Stimulated activated CD4-positive, alpha-beta T cell treated with anti-CD3 and anti-CD28 coated beads, Interleukin-15, amount 100 ng/mL, for 1 hour (primary cell): ENCODE data around the gene CRELD2.

Source experiments
- DNase-seq, 2 donors: peaks; one replicate each; pipeline ENCODE4 v3.0.0-alpha.2; 2020; ENCODE audit warnings: low read depth in 1 of 2, low spot score in 1 of 2

The CRELD2 gene

DNA sequence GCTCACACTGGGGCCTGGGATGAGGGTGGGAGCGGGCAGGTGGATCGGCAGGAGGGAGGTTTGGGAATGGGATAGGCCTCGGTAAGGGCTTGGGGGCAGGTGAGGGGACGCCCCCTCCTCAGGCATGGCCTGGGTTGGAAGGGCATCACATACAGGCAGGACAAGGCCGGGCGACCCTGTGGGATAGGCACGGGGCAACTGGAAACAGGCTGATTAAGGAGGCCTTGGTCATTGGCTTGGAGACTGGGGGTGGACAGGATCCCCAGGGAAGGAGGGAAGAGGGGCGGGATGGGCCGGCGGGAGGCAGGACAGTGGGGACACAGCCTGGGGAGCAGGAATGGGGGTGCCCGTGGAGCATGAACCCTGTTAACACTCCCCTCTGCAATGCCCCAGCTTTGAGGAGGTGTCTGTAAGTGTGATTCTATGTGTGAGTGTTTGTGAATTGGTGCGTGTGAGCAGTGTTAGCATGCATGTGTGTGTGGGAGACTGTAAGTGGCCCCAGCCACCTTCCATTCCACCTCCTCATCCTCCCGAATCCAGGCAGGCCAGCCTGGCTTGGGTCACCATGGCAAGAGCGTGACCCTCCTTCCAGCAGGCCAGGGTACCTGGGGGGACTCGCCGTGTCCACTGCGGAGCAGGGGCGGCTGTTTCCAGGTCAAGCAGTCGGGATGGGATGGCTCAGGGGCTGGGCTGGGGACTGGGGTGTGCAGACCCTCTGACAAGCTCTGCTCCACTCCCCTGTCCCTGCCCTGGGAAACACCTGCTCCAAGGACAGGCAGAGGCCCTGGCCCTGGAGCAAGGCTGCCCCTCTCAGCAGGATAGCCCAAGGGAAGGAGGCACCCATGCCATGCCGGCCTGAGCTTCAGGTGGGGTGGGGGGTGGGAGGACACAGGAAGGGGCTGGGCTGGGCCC is 38.7 kb downstream of the CRELD2 start:
- DNase-seq: no peak

DNA sequence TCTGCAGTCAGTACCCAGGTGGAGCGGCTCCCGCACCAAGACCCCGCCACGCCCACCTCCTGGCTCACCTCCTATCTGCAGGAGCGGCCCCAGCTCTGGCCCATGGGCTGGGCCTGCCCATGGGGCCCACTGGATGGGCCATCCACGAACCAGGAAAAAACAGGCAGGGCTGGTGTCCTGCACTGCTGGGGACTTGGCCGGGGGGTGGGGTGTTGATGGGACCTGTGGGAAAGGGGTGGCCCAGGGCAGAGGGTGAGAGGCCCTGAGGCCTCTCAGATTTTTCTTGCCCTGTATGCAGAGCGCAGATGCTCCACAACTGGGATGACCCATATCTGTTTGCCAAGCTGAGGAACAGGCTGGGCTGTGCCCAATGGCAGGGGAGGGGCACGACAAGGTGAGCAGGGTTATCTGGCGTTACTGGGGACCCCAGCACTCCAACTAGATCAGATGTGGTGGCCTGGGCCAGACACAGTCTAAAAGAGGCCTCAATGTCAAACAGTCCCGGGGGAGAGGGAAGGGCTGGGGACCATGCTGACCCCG is 39.5 kb downstream of the CRELD2 start:
- no peak for DNase-seq

DNA sequence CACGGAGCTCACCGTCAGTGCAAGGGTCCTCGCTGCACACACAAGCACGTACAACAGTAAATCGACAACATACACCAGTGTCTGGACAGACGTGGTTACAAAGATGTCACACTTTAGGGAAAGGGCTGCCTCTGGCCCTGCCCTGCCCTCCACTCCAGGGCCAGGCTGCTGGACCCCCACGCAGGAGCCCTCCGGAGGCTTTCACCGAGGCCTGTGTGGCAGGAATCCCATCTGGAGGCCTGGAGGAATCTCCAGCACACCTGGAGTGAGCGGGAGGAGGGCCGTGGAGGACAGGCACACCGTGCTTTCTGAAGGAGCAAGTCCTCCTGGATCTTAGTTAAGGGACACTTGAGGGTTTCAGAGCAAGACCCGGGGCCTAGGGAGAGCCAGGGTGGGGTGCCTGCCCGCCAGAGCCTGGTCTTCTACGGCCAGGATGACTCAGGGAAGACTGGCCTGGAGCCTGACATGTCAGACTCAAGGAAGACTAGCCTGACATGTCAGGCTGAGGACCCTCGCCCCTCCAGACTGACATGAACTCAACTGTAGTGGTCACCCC is 40.0 kb downstream of the CRELD2 start:
- no peak for DNase-seq

DNA sequence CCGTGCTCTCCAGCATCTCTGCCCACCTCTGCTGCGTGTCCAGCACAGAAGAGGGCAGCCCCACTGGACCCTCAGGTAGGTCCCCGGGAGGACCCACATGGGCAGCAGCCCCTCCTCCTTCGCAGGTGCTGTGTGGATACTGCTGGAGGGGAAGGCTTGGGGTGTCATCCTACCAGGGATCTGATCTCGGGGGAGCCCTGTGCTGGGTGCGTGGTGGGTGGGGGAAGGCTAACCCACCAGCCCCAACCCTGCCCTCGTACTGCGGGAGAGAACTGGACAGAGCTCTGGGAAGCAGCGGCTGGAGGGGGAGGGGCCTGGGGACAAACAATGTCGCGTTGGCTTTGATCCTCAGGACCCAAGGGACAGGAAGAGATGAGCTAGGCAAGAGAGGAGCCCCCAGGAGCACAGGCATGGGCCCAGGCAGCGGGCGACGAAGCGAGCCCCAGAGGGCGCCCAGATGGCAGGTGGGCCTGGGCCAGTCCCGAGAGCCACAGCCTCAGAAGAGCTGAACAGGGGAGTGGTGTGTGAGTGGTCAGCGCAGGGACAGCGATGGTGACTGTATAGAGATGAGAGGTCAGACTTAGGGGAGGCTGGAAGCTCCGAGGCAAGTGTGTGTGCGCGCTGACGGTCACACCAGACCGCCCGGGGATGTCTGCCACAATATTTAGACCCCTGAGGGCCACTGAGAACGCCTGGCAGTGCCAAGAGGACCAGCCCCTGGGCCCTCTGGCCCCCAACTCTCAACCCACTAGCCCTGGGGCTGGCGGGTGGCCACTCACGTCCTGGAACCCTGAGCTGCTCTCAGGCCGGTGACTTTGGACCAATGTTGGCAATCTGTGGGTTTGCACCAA is 40.7 kb downstream of the CRELD2 start:
- no peak for DNase-seq

DNA sequence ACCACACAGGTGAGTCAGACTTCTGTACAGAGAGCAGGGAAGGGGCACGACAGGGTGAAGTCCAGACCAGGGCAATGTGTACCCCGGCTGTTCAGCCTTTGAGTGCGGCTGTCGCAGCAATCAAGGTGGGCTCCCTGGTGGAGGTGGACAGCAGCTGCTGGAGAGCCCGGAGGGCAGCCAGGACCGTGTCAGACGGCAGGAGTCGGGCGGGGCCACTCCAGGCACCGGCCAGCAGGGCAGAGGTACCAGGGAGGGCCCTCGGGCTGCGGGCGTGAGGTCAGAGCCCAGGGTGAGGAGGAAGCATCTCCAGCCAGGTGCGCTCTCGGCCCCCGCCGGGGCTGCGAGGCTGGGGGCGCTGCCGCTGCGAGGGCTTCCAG is 41.3 kb downstream of the CRELD2 start:
- peak in 1 of 2 donors; percentile 36 for DNase-seq

DNA sequence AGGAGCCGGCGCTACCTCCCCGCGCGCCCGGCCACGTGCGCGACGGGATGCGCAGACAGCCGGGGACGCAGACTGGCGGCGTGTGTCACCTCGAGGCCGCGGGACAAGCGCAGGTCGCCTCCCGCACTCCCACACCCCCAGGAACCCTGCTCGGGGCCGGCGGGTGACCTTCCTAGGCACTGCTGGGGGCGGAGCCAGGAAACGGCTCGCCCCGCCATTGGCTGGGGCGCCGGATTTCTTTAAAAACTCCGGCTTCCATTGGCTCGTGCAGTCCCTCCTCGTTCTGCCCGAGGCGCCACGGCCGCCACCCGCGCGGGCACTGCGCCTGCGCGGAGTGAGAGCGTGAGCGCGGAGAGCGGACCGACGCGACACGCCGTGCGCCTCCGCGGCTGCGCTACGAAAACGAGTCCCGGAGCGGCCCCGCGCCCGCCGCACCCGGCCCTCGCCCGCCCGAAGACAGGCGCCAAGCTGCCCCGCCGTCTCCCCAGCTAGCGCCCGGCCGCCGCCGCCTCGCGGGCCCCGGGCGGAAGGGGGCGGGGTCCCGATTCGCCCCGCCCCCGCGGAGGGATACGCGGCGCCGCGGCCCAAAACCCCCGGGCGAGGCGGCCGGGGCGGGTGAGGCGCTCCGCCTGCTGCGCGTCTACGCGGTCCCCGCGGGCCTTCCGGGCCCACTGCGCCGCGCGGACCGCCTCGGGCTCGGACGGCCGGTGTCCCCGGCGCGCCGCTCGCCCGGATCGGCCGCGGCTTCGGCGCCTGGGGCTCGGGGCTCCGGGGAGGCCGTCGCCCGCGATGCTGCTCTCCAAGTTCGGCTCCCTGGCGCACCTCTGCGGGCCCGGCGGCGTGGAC is 41.9 kb downstream of the CRELD2 start, which contains the start of gene PIM3:
Gene PIM3, plus strand, starts transcription at position 614 of the 846 bp plus-strand sequence. Its CDS starts 176 bp downstream, at position 790.
- peak; percentile 84 to 86 for DNase-seq

DNA sequence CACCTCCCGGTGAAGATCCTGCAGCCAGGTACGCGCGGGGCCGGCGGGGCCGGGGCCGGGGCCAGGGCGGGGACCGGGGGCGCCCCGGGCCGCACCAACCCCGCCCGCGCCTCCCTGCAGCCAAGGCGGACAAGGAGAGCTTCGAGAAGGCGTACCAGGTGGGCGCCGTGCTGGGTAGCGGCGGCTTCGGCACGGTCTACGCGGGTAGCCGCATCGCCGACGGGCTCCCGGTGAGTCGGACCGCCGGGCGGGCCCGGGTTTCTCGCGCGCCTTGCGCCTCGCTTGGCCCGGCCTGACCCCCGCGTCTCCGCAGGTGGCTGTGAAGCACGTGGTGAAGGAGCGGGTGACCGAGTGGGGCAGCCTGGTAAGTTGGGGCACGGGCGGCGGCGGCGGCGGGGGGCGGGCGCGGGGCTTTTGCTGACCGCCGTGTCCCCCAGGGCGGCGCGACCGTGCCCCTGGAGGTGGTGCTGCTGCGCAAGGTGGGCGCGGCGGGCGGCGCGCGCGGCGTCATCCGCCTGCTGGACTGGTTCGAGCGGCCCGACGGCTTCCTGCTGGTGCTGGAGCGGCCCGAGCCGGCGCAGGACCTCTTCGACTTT is 42.7 kb downstream of the CRELD2 start:
- DNase-seq: no peak

DNA sequence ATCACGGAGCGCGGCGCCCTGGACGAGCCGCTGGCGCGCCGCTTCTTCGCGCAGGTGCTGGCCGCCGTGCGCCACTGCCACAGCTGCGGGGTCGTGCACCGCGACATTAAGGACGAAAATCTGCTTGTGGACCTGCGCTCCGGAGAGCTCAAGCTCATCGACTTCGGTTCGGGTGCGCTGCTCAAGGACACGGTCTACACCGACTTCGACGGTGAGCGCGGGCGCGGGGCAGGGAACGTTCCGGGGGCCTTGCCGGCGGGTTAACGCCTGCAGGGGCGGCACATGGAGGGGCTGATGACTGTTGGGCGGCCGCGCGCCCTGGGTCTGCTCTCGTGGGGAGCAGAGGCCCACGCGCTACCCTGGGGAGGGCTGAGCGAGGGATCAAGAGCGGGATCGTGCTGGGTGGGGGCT is 43.2 kb downstream of the CRELD2 start:
- no peak for DNase-seq

DNA sequence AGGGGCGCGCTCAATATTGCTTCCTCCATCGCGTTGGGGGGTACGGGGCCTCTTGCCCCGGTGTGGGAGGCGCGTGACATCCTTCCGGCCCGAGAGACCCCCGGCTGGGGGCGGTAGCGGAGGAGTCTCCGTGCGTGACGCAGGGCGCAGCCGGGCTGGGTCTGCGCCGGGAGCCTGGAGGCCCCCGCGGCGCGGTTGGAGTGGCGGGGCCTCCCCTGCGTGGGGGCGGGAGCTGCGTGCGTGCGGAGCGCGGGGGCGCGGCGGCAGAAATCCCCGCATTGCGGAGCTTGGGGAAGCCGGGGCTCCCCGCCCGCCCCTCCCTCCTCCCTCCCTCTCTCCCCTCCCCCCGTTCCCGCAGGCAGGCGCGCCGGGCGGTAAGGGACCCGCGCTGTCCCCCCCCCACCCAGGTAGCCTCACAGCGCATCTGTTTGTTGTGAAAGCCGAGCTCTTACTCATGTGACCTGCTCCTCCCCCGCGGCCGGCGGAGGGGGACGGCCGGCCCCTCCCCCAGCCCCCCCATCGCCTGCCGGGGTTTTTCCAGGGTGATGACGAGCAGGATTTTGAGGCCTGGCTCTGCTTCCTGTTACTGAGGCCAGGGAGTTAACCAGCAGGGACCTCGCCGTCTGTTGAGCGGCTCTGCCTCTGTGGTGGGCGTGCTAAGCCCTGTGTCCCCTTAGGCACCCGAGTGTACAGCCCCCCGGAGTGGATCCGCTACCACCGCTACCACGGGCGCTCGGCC is 43.7 kb downstream of the CRELD2 start:
- peak; percentile 65 to 87 for DNase-seq

DNA sequence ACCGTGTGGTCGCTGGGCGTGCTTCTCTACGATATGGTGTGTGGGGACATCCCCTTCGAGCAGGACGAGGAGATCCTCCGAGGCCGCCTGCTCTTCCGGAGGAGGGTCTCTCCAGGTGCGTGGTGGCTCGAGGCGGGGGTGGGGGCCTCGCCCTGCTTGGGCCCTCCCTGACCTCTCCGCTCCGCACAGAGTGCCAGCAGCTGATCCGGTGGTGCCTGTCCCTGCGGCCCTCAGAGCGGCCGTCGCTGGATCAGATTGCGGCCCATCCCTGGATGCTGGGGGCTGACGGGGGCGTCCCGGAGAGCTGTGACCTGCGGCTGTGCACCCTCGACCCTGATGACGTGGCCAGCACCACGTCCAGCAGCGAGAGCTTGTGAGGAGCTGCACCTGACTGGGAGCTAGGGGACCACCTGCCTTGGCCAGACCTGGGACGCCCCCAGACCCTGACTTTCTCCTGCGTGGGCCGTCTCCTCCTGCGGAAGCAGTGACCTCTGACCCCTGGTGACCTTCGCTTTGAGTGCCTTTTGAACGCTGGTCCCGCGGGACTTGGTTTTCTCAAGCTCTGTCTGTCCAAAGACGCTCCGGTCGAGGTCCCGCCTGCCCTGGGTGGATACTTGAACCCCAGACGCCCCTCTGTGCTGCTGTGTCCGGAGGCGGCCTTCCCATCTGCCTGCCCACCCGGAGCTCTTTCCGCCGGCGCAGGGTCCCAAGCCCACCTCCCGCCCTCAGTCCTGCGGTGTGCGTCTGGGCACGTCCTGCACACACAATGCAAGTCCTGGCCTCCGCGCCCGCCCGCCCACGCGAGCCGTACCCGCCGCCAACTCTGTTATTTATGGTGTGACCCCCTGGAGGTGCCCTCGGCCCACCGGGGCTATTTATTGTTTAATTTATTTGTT is 44.6 kb downstream of the CRELD2 start:
- DNase-seq: peak in 1 of 2 donors; percentile 1

DNA sequence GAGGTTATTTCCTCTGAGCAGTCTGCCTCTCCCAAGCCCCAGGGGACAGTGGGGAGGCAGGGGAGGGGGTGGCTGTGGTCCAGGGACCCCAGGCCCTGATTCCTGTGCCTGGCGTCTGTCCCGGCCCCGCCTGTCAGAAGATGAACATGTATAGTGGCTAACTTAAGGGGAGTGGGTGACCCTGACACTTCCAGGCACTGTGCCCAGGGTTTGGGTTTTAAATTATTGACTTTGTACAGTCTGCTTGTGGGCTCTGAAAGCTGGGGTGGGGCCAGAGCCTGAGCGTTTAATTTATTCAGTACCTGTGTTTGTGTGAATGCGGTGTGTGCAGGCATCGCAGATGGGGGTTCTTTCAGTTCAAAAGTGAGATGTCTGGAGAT is 45.2 kb downstream of the CRELD2 start:
- DNase-seq: peak in 1 of 2 donors; percentile 1

DNA sequence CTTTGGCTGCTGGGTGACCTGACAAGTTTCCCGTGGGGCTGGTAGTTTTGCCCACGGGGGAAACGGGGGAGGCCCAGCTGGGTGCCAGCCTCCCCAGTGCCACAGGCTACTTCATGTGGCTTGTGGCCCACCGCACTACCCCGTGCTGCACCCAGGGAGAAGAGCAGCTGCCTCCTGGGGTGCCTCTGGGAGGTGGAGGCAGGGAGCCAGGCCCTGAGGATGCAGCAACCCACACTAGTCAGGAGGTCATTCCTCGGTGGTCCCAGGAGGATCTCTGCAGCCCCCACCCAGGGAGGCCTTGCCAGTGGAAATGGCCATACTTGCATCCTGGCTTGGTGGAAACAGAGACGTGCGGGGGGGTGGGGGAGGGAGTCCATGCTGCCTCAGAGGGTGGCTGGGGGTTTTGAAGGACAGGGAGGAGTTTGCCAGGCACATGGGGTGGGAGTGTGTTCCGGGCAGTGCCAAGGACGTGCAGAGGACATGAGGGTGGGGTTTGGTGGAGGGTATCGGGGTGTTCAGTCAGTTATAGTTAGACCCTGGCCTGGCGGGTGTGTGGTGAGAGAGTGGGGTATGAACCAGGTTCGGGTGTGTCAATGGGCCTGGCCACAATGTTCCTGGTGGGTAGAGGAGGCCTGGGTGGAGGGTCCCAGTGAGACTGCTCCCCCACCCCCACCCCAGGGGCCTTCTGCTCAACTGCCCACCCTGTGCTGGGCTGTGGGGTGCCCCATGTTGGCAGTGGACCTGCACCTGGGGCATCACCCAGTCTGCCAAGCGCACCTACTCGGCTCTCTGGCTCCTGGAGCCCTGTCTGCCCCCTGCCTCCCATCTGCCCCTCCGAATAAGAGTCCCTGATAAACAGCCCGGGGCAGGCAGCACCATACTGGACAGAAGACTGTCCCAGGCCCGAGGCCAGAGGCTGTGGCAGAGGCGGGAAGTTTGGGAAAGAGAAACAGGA is 46.0 kb downstream of the CRELD2 start:
- no peak for DNase-seq

DNA sequence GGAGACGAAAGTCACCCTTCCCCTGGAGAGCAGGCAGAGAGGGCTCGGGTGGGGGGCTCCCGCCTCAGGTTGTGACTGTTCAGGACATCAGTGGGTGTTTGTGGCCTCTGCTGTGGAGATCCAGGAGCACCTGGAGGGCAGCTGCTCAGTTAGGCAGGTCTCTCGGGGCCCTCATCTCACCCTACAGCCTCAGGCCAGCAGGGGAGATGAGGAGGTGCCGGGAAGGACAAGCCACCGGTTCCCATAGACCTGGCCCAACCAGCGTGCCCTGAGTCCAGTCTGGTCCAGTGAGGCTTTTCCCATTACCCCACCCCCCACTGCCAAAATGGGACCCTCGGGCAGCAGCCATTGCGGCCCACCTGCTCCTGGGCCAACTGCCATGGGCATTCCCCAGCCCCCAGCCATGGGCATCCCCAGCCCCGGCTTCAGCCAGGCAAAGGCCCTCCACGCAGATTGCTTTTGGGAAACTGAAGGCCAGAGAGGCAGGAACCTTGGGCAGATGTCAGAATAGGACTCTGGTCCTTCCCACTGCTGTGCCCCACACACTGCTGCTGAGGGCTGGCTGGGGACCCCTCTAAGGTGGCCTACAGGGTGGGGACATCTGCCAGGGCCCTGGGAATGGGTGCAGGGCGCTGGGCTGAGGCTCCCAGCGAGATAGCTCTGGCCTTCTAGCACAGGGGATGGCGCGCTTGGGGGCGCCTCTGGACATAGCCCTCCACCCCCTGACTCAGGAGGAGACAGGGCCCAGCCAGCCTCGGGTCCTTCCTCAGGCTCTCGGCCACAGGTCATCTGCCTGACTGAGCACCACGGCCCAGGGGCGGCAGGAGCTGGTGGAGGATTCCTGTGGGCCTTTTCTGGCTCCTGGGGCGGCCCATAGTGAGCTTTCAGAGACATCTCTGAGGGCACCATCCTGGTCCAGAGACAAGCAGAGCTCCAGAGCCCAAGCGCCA is 46.9 kb downstream of the CRELD2 start:
- no peak for DNase-seq

DNA sequence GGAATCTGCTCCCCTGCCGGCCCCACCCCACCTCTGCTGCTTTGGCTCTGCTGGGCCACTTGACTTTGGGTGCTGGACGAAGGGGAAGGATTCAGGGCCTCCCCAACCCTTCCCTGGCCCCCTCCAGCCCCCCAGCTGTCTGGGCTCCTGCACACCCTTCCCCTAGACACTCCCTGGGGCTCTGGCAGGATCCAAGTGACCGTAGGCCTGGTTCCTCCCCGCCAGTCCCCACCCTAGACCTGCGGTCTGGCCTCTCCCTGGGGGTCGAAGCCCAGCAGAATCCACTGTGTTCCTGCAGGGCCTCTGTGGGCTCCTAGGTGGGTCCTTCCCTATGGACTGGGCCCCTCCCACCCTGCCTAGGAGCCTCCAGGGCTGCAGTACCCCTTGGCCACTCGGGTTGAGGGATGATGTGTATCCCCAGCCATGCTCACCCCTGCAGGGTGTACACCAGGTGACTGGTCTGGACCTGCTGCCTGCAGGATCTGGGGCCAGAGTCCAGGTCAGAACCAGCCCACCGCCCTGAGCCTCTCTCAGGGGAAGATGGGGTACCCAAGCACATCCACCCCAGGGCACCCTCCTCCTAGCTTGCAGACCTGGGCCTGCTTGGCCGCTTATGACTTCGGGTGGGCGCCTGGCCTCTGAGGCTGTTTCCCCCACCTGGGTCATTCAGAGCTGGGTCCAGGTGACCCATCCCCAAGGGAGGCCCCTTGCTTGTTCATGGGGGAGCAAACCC is 47.8 kb downstream of the CRELD2 start:
- DNase-seq: no peak
